Peyer's patch (tissue), 4 donors: ENCODE results near the gene FOXP2. TPM values are rescaled to one million over a fixed set of nuclear protein-coding genes. Genes with fewer than 3 reads are reported as not detected.
"Not testable (repeated sequence)": the region's sequence is repeated elsewhere in the genome, so short reads cannot be mapped to it uniquely, and the experiment has no call there.

ENCODE experiments used
- DNase-seq, 3 donors: peaks; one replicate each; pipeline ENCODE4 v3.0.0-alpha.2; 2017 to 2019
- H3K27ac ChIP-seq, 4 donors: fragments of 200-600 bp; sonication (generic); one replicate each; pipeline ENCODE4 v1.5.1; 2016 to 2019
- H3K27me3 ChIP-seq, 2 donors: fragments of 200-600 bp; sonication (generic); one replicate each; pipeline ENCODE4 v1.5.1; 2019
- H3K36me3 ChIP-seq, 3 donors: fragments of 200-600 bp; sonication (generic); one replicate each; pipeline ENCODE4 v1.5.1; 2016 to 2019
- H3K4me1 ChIP-seq, 4 donors: fragments of 200-600 bp; sonication (generic); one replicate each; pipeline ENCODE4 v1.5.1; 2016 to 2019
- H3K4me3 ChIP-seq, 4 donors: fragments of 200-600 bp; sonication (generic); 1 replicate in 3 of 4; 2 replicates in 1 of 4; pipeline ENCODE4 v1.5.1; 2016 to 2019; ENCODE audit warnings: mild to moderate bottlenecking in 1 of 4
- H3K9me3 ChIP-seq, 4 donors: fragments of 200-600 bp; sonication (generic); one replicate each; pipeline ENCODE4 v1.5.1; 2016 to 2019; ENCODE audit warnings: mild to moderate bottlenecking in 1 of 4
- CTCF ChIP-seq, 6 experiments: fragments of 450-650 bp in 4 of 6; fragments of 200-600 bp in 2 of 6; sonication (generic) in 1 of 6; IDR thresholded peaks; one replicate each; pipeline ENCODE4 v1.5.1; 2017 to 2019; ENCODE audit warnings: antibody characterized with exemption in 6 of 6, mild to moderate bottlenecking in 3 of 6, moderate library complexity in 1 of 6
- POLR2A ChIP-seq, 2 donors: fragments of 450-650 bp; IDR thresholded peaks; one replicate each; pipeline ENCODE4 v1.5.1; 2017; ENCODE audit warnings: antibody characterized with exemption in 2 of 2, mild to moderate bottlenecking in 2 of 2, moderate library complexity in 2 of 2
- total RNA-seq, 4 donors: library from RNA; depleted of rRNA; stranded (reverse); fragments of >200 nt; gene quantifications; one replicate each; pipeline ENCODE4 v1.1.0, GENCODE V29; 2016

FOXP2 gene
- total RNA-seq, 4 donors from 2014 or later = 10.5 to 46.2 (median 31.3) TPM

GRCh38 chr7:114488696-114489095 lies 74.1 kb downstream of the FOXP2 start:
- H3K27ac ChIP-seq = no peak overlapping the region
- peaks cover 0 to 4% (median 0%) of the 10 kb centered on the region in 4 donors for H3K9me3 ChIP-seq
- no peak for DNase-seq
- no peak overlapping the region for H3K4me3 ChIP-seq
- no peaks in the 10 kb centered on the region for H3K36me3 ChIP-seq
- no peaks in the 10 kb centered on the region for H3K4me1 ChIP-seq
- no peak for TF ChIP-seq CTCF (IDR thresholded peaks at IDR 0.05)
- no peak for TF ChIP-seq POLR2A (IDR thresholded peaks at IDR 0.05)
- no peaks in the 10 kb centered on the region for H3K27me3 ChIP-seq

- H3K4me1 ChIP-seq, H3K4me3 ChIP-seq, H3K27me3 ChIP-seq, DNase-seq, H3K9me3 ChIP-seq, H3K27ac ChIP-seq, H3K36me3 ChIP-seq: not testable (repeated sequence)
These were observed 82.9 kb downstream of the FOXP2 start for GRCh38 chr7:114497491-114497890.

- H3K4me1 ChIP-seq = peaks cover 0 to 11% (median 2%) of the 10 kb centered on the region in 4 donors
- no peaks in the 10 kb centered on the region for H3K36me3 ChIP-seq
- H3K27ac ChIP-seq = no peak overlapping the region
- H3K27me3 ChIP-seq = no peaks in the 10 kb centered on the region
- no peak overlapping the region for H3K4me3 ChIP-seq
- H3K9me3 ChIP-seq = no peaks in the 10 kb centered on the region
- no peak for DNase-seq
- no peak for TF ChIP-seq CTCF (IDR thresholded peaks at IDR 0.05)
- TF ChIP-seq POLR2A (IDR thresholded peaks at IDR 0.05) = no peak
These were observed 88.0 kb downstream of the FOXP2 start for GRCh38 chr7:114502454-114503254.

- Histone ChIP-seq H3K4me3 (no peak overlapping the region), H3K27me3 (no peaks in the 10 kb centered on the region), H3K9me3 (no peaks in the 10 kb centered on the region), H3K4me1 (peaks cover 0 to 11% (median 2%) of the 10 kb centered on the region in 4 donors), H3K27ac (no peak overlapping the region), H3K36me3 (no peaks in the 10 kb centered on the region)
- DNase-seq = no peak
- TF ChIP-seq POLR2A (IDR thresholded peaks at IDR 0.05) (no peak), CTCF (IDR thresholded peaks at IDR 0.05) (no peak)
These were observed 90.0 kb downstream of the FOXP2 start for GRCh38 chr7:114504586-114504985.

- no peak overlapping the region for H3K27ac ChIP-seq
- H3K27me3 ChIP-seq = no peaks in the 10 kb centered on the region
- H3K4me3 ChIP-seq = no peak overlapping the region
- no peak for DNase-seq
- peaks cover 0 to 6% (median under 1%) of the 10 kb centered on the region in 4 donors for H3K4me1 ChIP-seq
- TF ChIP-seq CTCF (IDR thresholded peaks at IDR 0.05) (no peak), POLR2A (IDR thresholded peaks at IDR 0.05) (no peak)
- H3K9me3 ChIP-seq = no peaks in the 10 kb centered on the region
- no peaks in the 10 kb centered on the region for H3K36me3 ChIP-seq
These were observed 92.8 kb downstream of the FOXP2 start for GRCh38 chr7:114507381-114507780.

- no peak overlapping the region for H3K4me3 ChIP-seq
- DNase-seq = no peak
- TF ChIP-seq CTCF (IDR thresholded peaks at IDR 0.05) (no peak), POLR2A (IDR thresholded peaks at IDR 0.05) (no peak)
- no peaks in the 10 kb centered on the region for H3K27me3 ChIP-seq
- no peak overlapping the region for H3K27ac ChIP-seq
- H3K9me3 ChIP-seq = no peaks in the 10 kb centered on the region
- H3K36me3 ChIP-seq = no peaks in the 10 kb centered on the region
- H3K4me1 ChIP-seq = no peaks in the 10 kb centered on the region
These were observed 93.5 kb downstream of the FOXP2 start for GRCh38 chr7:114508086-114508485.

- H3K27ac ChIP-seq, H3K9me3 ChIP-seq, H3K4me1 ChIP-seq, DNase-seq, H3K27me3 ChIP-seq, H3K4me3 ChIP-seq, H3K36me3 ChIP-seq: not testable (repeated sequence)
These were observed 96.2 kb downstream of the FOXP2 start for GRCh38 chr7:114510824-114511223.
